ENCODE measurements around the gene CUL4A. TPM values are rescaled to one million over a fixed set of nuclear protein-coding genes. Genes with fewer than 3 reads are reported as not detected.

CUL4A gene
- total and polyA plus RNA-seq, 9 of the 15 experiments (the other 6 are each of a cell fraction or from before 2014, with no cell fraction given), result 21.1 to 92.0 (median 63.2) TPM

- no peak for TF ChIP-seq GTF2F1 (IDR thresholded peaks at IDR 0.05; ENCODE audit: low read depth, low read length)
- no peak for TF ChIP-seq ZNF407 (IDR thresholded peaks at IDR 0.05; ENCODE audit: low read depth)
- TF ChIP-seq SREBF2 (CRISPR knock-in tag; IDR thresholded peaks at IDR 0.05), result no peak
- no peak for TF ChIP-seq ZNF655 (CRISPR knock-in tag; IDR thresholded peaks at IDR 0.05)
- no peak for TF ChIP-seq THRAP3 (IDR thresholded peaks at IDR 0.05; ENCODE audit: borderline replicate concordance)
- no peak for TF ChIP-seq ZNF717 (CRISPR knock-in tag; IDR thresholded peaks at IDR 0.05)
- no peak for TF ChIP-seq CGGBP1 (CRISPR knock-in tag; IDR thresholded peaks at IDR 0.05)
- no peak for TF ChIP-seq RBM17 (IDR thresholded peaks at IDR 0.05; ENCODE audit: borderline replicate concordance, low read depth, low read length)
- TF ChIP-seq MTF1 (CRISPR knock-in tag; IDR thresholded peaks at IDR 0.05; ENCODE audit: borderline replicate concordance), result no peak
- TF ChIP-seq ZNF764 (CRISPR knock-in tag; IDR thresholded peaks at IDR 0.05; ENCODE audit: low read depth), result no peak
- no peak for TF ChIP-seq NR2C2 (CRISPR knock-in tag; IDR thresholded peaks at IDR 0.05)
- TF ChIP-seq NR2C2 (tag; IDR thresholded peaks at IDR 0.05), result peak; percentile 7; the same call in 1 of the 2 replicates
- TF ChIP-seq TAL1 (IDR thresholded peaks at IDR 0.05), result no peak
Measured at GRCh38 chr13:113297370-113298042, 88.1 kb downstream of the CUL4A start (continued).

Measured in K562 (cell line).